ENCODE measurements around the gene MACROD2. TPM values are rescaled to one million over a fixed set of nuclear protein-coding genes. Genes with fewer than 3 reads are reported as not detected.
"Not testable (repeated sequence)": the region's sequence is repeated elsewhere in the genome, so short reads cannot be mapped to it uniquely, and the experiment has no call there.

MACROD2 gene
- total RNA-seq, 2 donors from 2014 or later: 0.94 to 10.4 TPM

- no peak for DNase-seq (ENCODE audit: low spot score)
- H3K27ac ChIP-seq: no peak within 1 kb of the TSS
- peaks cover 0 to 11% of the 10 kb centered on the region in 2 donors for H3K9me3 ChIP-seq
- H3K36me3 ChIP-seq: no peaks in the 10 kb centered on the region
- no peak within 1 kb of the TSS for H3K4me3 ChIP-seq
- H3K27me3 ChIP-seq: no peaks in the 10 kb centered on the region
- no peak for TF ChIP-seq CTCF (IDR thresholded peaks at IDR 0.05)
- H3K4me1 ChIP-seq: no peaks in the 10 kb centered on the region
Observed at GRCh38 chr20:13990465-13990864, 4.9 kb upstream of the MACROD2 start, which contains the start of gene SEL1L2. Gene SEL1L2, minus strand, starts transcription at chr20:13990614. Its CDS starts 80 bp downstream, at chr20:13990534.

GRCh38 chr20:13991311-13991710 lies 4.0 kb upstream of the MACROD2 start:
- no peak overlapping the region for H3K4me3 ChIP-seq
- H3K4me1 ChIP-seq: no peaks in the 10 kb centered on the region
- TF ChIP-seq CTCF (IDR thresholded peaks at IDR 0.05): no peak
- no peak overlapping the region for H3K27ac ChIP-seq
- DNase-seq (ENCODE audit: low spot score): no peak
- H3K36me3 ChIP-seq: no peaks in the 10 kb centered on the region
- H3K27me3 ChIP-seq: no peaks in the 10 kb centered on the region
- peaks cover 0 to 11% of the 10 kb centered on the region in 2 donors for H3K9me3 ChIP-seq

GRCh38 chr20:13991955-13992354 lies 3.4 kb upstream of the MACROD2 start:
- H3K27me3 ChIP-seq; H3K4me3 ChIP-seq; H3K36me3 ChIP-seq; H3K27ac ChIP-seq; DNase-seq (ENCODE audit: low spot score); H3K4me1 ChIP-seq: not testable (repeated sequence)
- peaks cover 0 to 11% of the 10 kb centered on the region in 2 donors for H3K9me3 ChIP-seq

- TF ChIP-seq CTCF (IDR thresholded peaks at IDR 0.05): no peak
- Histone ChIP-seq H3K36me3 (no peaks in the 10 kb centered on the region), H3K27ac (peak overlapping the region; percentile 68 to 79), H3K4me1 (no peaks in the 10 kb centered on the region), H3K27me3 (no peaks in the 10 kb centered on the region), H3K9me3 (peaks cover 0 to 11% of the 10 kb centered on the region in 2 donors), H3K4me3 (peak overlapping the region; percentile 63 to 69)
- DNase-seq (ENCODE audit: low spot score): no peak
Observed at GRCh38 chr20:13995841-13996240, 525 bp downstream of the MACROD2 start.

- DNase-seq (ENCODE audit: low spot score): no peak
- Histone ChIP-seq H3K4me1 (no peaks in the 10 kb centered on the region), H3K27me3 (no peaks in the 10 kb centered on the region), H3K36me3 (no peaks in the 10 kb centered on the region), H3K4me3 (peak overlapping the region; percentile 63 to 69), H3K27ac (peak overlapping the region; percentile 68 to 79), H3K9me3 (peaks cover 0 to 11% of the 10 kb centered on the region in 2 donors)
- TF ChIP-seq CTCF (IDR thresholded peaks at IDR 0.05): no peak
Observed at GRCh38 chr20:13996265-13996664, 949 bp downstream of the MACROD2 start.

GRCh38 chr20:14000917-14001316 lies 5.6 kb downstream of the MACROD2 start:
- Histone ChIP-seq H3K4me3 (no peak overlapping the region), H3K27ac (no peak overlapping the region), H3K36me3 (no peaks in the 10 kb centered on the region), H3K9me3 (no peaks in the 10 kb centered on the region), H3K4me1 (no peaks in the 10 kb centered on the region), H3K27me3 (no peaks in the 10 kb centered on the region)
- DNase-seq (ENCODE audit: low spot score): no peak
- TF ChIP-seq CTCF (IDR thresholded peaks at IDR 0.05): no peak

All from right atrium auricular region (tissue), 2 donors.